HCT116 (cell line): ENCODE results near the gene ZNF554. TPM values are rescaled to one million over a fixed set of nuclear protein-coding genes. Genes with fewer than 3 reads are reported as not detected.
A peak's percentile ranks its signal among the peaks of the same experiment; 100 is the strongest.

Experiments
- ATAC-seq: fragments of 200-7000 bp; cut with Tn5 transposase; 2 replicates; pipeline ENCODE4 v1.9.1; 2020; ENCODE audit warnings: mild to moderate bottlenecking, moderate library complexity
- BruUV-seq: library from RNA; stranded (reverse); fragments of 400-500 nt; replicated peaks from 2 replicates; lab custom pipeline; 2021; lab: Mats Ljungman, UMichigan
- CTCF ChIA-PET: fragments of 300-600 bp; sonication (Branson Sonifier 250); formaldehyde crosslinking; loops from one replicate; lab custom pipeline; 2021; ENCODE audit warnings: antibody characterized with exemption; lab: Charles Lee
- POLR2A ChIA-PET: fragments of 300-600, 350-600 bp; sonication (Branson Sonifier 250); formaldehyde crosslinking; loops from one replicate; lab custom pipeline; 2021; ENCODE audit warnings: antibody characterized with exemption; lab: Charles Lee
- RAD21 ChIA-PET, 2 experiments: fragments of 300-600 bp; sonication (Branson Sonifier 250); formaldehyde crosslinking; loops; one replicate each; lab custom pipeline; 2023; ENCODE audit warnings: low total read pairs in 2 of 2; ENCODE audit not compliant: uncharacterized antibody in 2 of 2, unreplicated experiment in 2 of 2, low non-redundant PET in 1 of 2; lab: Charles Lee
- DNase-seq: peaks from one replicate; pipeline ENCODE4 v3.0.0-alpha.2; 2010; ENCODE audit warnings: low read depth, low spot score
- H2AFZ ChIP-seq: fragments of 200-600 bp; shearing (Covaris generic), sonication (generic); 2 replicates; pipeline ENCODE4 v1.6.1; 2017; ENCODE audit warnings: low read depth, mixed run types, mixed read lengths, antibody characterized with exemption, low read length; ENCODE audit not compliant: poor library complexity, severe bottlenecking
- H3K27ac ChIP-seq: 2 replicates; pipeline ENCODE4 v1.5.1; 2012; ENCODE audit warnings: low read depth, low read length
- H3K27me3 ChIP-seq: fragments of 200-600 bp; sonication (generic); 2 replicates; pipeline ENCODE4 v1.6.1; 2016; ENCODE audit warnings: mixed run types, low read length, mixed read lengths; ENCODE audit not compliant: insufficient read depth
- H3K36me3 ChIP-seq, 2 experiments: fragments of 200-500 bp in 1 of 2; fragments of 200-600 bp in 1 of 2; sonication (Bioruptor generic) in 1 of 2; sonication (generic) in 1 of 2; 2 replicates each; pipeline versions ENCODE4 v1.5.1 to v1.6.1; 2014 to 2016; ENCODE audit warnings: low read length in 2 of 2, inconsistent platforms in 1 of 2, mixed read lengths in 1 of 2, mixed run types in 1 of 2; ENCODE audit not compliant: insufficient read depth in 2 of 2, control insufficient read depth in 1 of 2
- H3K4me1 ChIP-seq, 2 experiments: fragments of 200-600 bp in 1 of 2; sonication (generic) in 1 of 2; 2 replicates each; pipeline versions ENCODE4 v1.5.1 to v1.6.1; 2012 to 2017; ENCODE audit warnings: low read length in 2 of 2, inconsistent platforms in 1 of 2, mild to moderate bottlenecking in 1 of 2, mixed read lengths in 1 of 2, mixed run types in 1 of 2, moderate library complexity in 1 of 2; ENCODE audit not compliant: insufficient read depth in 2 of 2, control insufficient read depth in 1 of 2
- H3K4me2 ChIP-seq: fragments of 200-600 bp; sonication (generic); 2 replicates; pipeline ENCODE4 v1.6.1; 2017; ENCODE audit warnings: mixed run types, low read length, mixed read lengths
- H3K4me3 ChIP-seq, 2 experiments: fragments of 200-600 bp in 1 of 2; sonication (generic) in 1 of 2; replicated peaks in 1 of 2; 2 replicates each; pipeline ENCODE4 v1.5.1; 2011 to 2016; ENCODE audit warnings: low read length in 2 of 2, control low read depth in 1 of 2, low read depth in 1 of 2, mild to moderate bottlenecking in 1 of 2, mixed read lengths in 1 of 2, mixed run types in 1 of 2
- H3K79me2 ChIP-seq: fragments of 200-600 bp; sonication (generic); 2 replicates; pipeline ENCODE4 v1.6.1; 2017; ENCODE audit warnings: mild to moderate bottlenecking, mixed run types, low read length, moderate library complexity, mixed read lengths; ENCODE audit not compliant: insufficient read depth
- H3K9ac ChIP-seq: fragments of 200-600 bp; sonication (generic); 2 replicates; pipeline ENCODE4 v1.6.1; 2016; ENCODE audit warnings: low read length, mixed read lengths
- H3K9me2 ChIP-seq: fragments of 200-600 bp; sonication (generic), shearing (Covaris generic); 2 replicates; pipeline ENCODE4 v1.6.1; 2017; ENCODE audit warnings: mixed run types, mild to moderate bottlenecking, moderate library complexity; ENCODE audit not compliant: insufficient read depth
- H3K9me3 ChIP-seq, 2 experiments: fragments of 200-500 bp in 1 of 2; fragments of 200-600 bp in 1 of 2; sonication (Bioruptor generic) in 1 of 2; sonication (generic) in 1 of 2; 2 replicates each; pipeline ENCODE4 v1.6.1; 2014 to 2017; ENCODE audit warnings: low read length in 2 of 2, mixed read lengths in 2 of 2, inconsistent platforms in 1 of 2, low read depth in 1 of 2, mild to moderate bottlenecking in 1 of 2, mixed run types in 1 of 2, moderate library complexity in 1 of 2; ENCODE audit not compliant: control insufficient read depth in 1 of 2, insufficient read depth in 1 of 2
- H4K20me1 ChIP-seq: fragments of 200-600 bp; sonication (generic), shearing (Covaris generic); 2 replicates; pipeline ENCODE4 v1.6.1; 2017; ENCODE audit warnings: mixed run types, mild to moderate bottlenecking, moderate library complexity; ENCODE audit not compliant: insufficient read depth
- CEBPB ChIP-seq: IDR thresholded peaks from 2 replicates; pipeline ENCODE4 v1.6.1; 2012; ENCODE audit warnings: low read depth
- EGR1 ChIP-seq: IDR thresholded peaks from 2 replicates; pipeline ENCODE4 v1.6.1; 2012; ENCODE audit warnings: low read depth
- ELF1 ChIP-seq: IDR thresholded peaks from 2 replicates; pipeline ENCODE4 v1.6.1; 2012; ENCODE audit warnings: low read depth, borderline replicate concordance
- EZH2 ChIP-seq: fragments of 200-600 bp; sonication (generic); IDR thresholded peaks from 2 replicates; pipeline ENCODE4 v1.6.1; 2017; ENCODE audit warnings: antibody characterized with exemption, mixed run types
- EZH2phosphoT487 ChIP-seq: fragments of 200-600 bp; IDR thresholded peaks from 2 replicates; pipeline ENCODE4 v1.6.1; 2018; ENCODE audit warnings: antibody characterized with exemption, borderline replicate concordance
- JUND ChIP-seq: IDR thresholded peaks from 2 replicates; pipeline ENCODE4 v1.6.1; 2012
- POLR2A ChIP-seq: IDR thresholded peaks from 2 replicates; pipeline ENCODE4 v1.7.0; 2011; ENCODE audit warnings: borderline replicate concordance; ENCODE audit not compliant: insufficient read depth, insufficient read length; ENCODE audit errors: extremely low read depth
- POLR2AphosphoS5 ChIP-seq: IDR thresholded peaks from 2 replicates; pipeline ENCODE4 v1.6.1; 2011; ENCODE audit warnings: mild to moderate bottlenecking, low read depth, low read length, moderate library complexity
- RAD21 ChIP-seq: IDR thresholded peaks from 2 replicates; pipeline ENCODE4 v1.6.1; 2012; ENCODE audit warnings: low read depth, mild to moderate bottlenecking
- REST ChIP-seq: IDR thresholded peaks from 2 replicates; pipeline ENCODE4 v1.6.1; 2012; ENCODE audit warnings: low read depth
- SIN3A ChIP-seq: IDR thresholded peaks from 2 replicates; pipeline ENCODE4 v1.6.1; 2012; ENCODE audit warnings: low read depth
- SP1 ChIP-seq: IDR thresholded peaks from 2 replicates; pipeline ENCODE4 v1.6.1; 2012; ENCODE audit warnings: low read depth
- SRF ChIP-seq: IDR thresholded peaks from 2 replicates; pipeline ENCODE4 v1.6.1; 2012; ENCODE audit warnings: low read depth
- YY1 ChIP-seq: IDR thresholded peaks from 2 replicates; pipeline ENCODE4 v1.6.1; 2011; ENCODE audit warnings: low read length, low read depth, moderate library complexity, mild to moderate bottlenecking; ENCODE audit not compliant: insufficient replicate concordance; ENCODE audit errors: extremely low read depth
- ZFX ChIP-seq: fragments of 450-650 bp; IDR thresholded peaks from 2 replicates; pipeline ENCODE4 v1.6.1; 2017
- intact Hi-C: fragments of 100-400 bp; cut with micrococcal nuclease; formaldehyde crosslinking; loops from 2 replicates; pipeline ENCODE4 v1.10.0; 2022
- total RNA-seq: library from RNA; stranded (reverse); gene quantifications from one replicate; pipeline ENCODE4 v1.2.1, GENCODE V29; 2021; ENCODE audit not compliant: unreplicated experiment

ZNF554 gene
- total RNA-seq, 1 experiment from 2014 or later: 4.0 TPM

- H3K4me3 ChIP-seq: peak overlapping the region; percentile 65 to 95
- no peaks in the 10 kb centered on the region for H4K20me1 ChIP-seq
- POLR2A ChIA-PET: interaction anchor here (0.6 kb wide), 1 partner anchor 917 kb away, joined by 4 read pairs; no protein-coding TSS in a partner anchor
- DNase-seq (no peak), ATAC-seq (peak; percentile 35)
- no TSS peak for BruUV-seq
- no peaks in the 10 kb centered on the region for H3K9me2 ChIP-seq
- H3K79me2 ChIP-seq: 0 out of 2 replicates have a peak, but pooled peaks cover 4% of the 10 kb centered on the region
- TF ChIP-seq POLR2A (no peak), ZFX (peak; percentile 78; the same call in 1 of the 2 replicates), EZH2 (no peak), RAD21 (no peak), SIN3A (no peak), SRF (no peak), YY1 (no peak)
- H3K27ac ChIP-seq: peak overlapping the region; percentile 53; the same call in 1 of the 2 replicates
- peaks cover 6 to 18% of the 10 kb centered on the region in 2 experiments for H3K4me1 ChIP-seq
- H3K9ac ChIP-seq: peak overlapping the region; percentile 79
- CTCF ChIA-PET: no interaction called here
- H3K9me3 ChIP-seq: no peaks in the 10 kb centered on the region
- no peak overlapping the region for H2AFZ ChIP-seq
- H3K4me2 ChIP-seq: peak overlapping the region; percentile 98
- RAD21 ChIA-PET: no interaction called here
- intact Hi-C loops: no loop called here
- no peaks in the 10 kb centered on the region for H3K27me3 ChIP-seq
- no peaks in the 10 kb centered on the region for H3K36me3 ChIP-seq
These were observed 539 bp downstream of the ZNF554 start for GRCh38 chr19:2820112-2820702.

- no peak overlapping the region for H3K4me3 ChIP-seq
- H3K4me1 ChIP-seq: peaks cover 3 to 9% of the 10 kb centered on the region in 2 experiments; a peak in 3 of 4 replicates
- no peaks in the 10 kb centered on the region for H3K27me3 ChIP-seq
- no peak overlapping the region for H3K27ac ChIP-seq
- no peaks in the 10 kb centered on the region for H3K36me3 ChIP-seq
- no peaks in the 10 kb centered on the region; a peak in 1 of 4 replicates for H3K9me3 ChIP-seq
- no peak overlapping the region for H3K9ac ChIP-seq
- TF ChIP-seq EZH2 (no peak), ZFX (no peak), REST (no peak), YY1 (no peak), POLR2AphosphoS5 (no peak), SRF (no peak), CEBPB (no peak), EGR1 (no peak), SP1 (no peak), ELF1 (no peak), EZH2phosphoT487 (no peak), JUND (no peak)
- H3K9me2 ChIP-seq: no peaks in the 10 kb centered on the region
- no peak overlapping the region for H3K4me2 ChIP-seq
- ChIA-PET RAD21 (no interaction called here), POLR2A (no interaction called here), CTCF (no interaction called here)
- no TSS peak for BruUV-seq
- ATAC-seq (no peak), DNase-seq (no peak)
- H2AFZ ChIP-seq: no peak overlapping the region
- no peaks in the 10 kb centered on the region for H4K20me1 ChIP-seq
- 0 out of 2 replicates have a peak, but pooled peaks cover 4% of the 10 kb centered on the region for H3K79me2 ChIP-seq
- intact Hi-C loops: no loop called here
These were observed 3.2 kb downstream of the ZNF554 start for GRCh38 chr19:2822846-2823245.
